GM04504 (cell line): ENCODE measurements around the gene MORN1.

Experiments
- DNase-seq: peaks from one replicate; pipeline ENCODE4 v3.0.0-alpha.2; 2012; ENCODE audit warnings: low read depth

Gene MORN1

DNA sequence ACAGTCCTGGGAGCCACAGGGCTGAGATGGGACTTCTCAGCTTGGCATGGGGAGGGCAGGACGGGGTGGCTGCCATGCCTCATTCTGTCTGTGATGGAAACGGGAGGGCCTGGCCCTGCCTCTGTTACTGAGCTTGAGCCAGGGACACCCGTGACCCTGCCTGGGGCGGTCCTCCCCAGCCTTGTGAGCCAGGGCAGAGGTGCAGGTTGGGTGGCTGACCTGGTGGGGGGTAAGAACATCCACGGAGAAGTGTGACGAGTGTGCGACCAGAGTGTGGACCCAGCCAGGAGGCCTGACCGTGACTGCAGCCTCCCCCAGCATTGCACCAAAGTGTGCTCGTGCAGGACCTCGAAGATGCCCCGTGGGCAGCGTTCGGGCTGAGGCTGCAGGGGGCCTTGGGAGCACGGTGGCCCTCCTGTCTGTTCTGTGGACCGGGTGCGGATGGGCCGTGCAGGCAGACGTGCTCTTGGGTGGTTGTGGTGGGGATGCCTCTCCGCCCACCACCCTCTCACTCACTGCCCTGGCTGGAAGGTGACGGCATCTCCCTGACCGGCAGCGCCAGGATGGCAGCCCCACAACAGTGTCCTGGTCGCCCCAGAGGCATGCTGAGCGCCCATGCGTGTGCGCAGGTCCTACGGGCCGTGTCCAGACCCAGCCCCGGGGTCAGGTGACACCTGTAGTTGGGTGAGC lies 117.8 kb downstream of the MORN1 start:
- DNase-seq = no peak

DNA sequence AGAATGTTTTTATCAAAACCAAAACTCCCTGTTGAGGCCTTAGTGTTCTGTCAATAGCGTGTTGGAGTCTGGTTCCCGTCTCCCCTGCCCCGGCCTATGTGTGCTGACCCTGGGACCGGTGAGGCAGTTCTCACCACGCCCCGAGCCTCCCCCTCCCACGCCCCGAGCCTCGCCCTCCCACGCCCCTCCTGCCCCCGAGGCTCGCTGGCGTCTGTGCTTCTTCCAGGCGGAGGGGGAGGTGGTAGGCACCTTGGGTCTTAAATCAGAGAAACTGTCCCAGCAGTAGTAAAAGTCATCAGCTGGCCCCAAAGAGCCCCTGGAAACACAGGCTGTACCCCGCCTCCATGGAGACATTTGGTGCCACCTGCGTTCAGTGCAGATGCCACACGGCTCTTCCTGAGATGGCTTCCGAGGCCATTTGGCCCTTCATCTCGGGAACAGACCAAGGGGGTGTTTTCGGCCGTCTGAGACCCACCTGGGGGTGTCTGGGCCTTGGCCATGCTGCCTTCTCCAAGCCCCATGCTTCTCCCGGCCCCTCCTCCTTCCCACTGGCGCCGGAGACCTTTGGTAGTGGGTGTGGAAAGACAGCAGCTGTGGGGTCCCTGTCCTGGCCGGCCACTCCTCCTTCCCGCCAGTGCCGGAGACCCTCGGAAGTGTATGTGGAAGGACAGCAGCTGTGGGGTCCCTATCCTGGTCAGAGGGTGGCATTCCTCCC lies 118.5 kb downstream of the MORN1 start:
- no peak for DNase-seq

DNA sequence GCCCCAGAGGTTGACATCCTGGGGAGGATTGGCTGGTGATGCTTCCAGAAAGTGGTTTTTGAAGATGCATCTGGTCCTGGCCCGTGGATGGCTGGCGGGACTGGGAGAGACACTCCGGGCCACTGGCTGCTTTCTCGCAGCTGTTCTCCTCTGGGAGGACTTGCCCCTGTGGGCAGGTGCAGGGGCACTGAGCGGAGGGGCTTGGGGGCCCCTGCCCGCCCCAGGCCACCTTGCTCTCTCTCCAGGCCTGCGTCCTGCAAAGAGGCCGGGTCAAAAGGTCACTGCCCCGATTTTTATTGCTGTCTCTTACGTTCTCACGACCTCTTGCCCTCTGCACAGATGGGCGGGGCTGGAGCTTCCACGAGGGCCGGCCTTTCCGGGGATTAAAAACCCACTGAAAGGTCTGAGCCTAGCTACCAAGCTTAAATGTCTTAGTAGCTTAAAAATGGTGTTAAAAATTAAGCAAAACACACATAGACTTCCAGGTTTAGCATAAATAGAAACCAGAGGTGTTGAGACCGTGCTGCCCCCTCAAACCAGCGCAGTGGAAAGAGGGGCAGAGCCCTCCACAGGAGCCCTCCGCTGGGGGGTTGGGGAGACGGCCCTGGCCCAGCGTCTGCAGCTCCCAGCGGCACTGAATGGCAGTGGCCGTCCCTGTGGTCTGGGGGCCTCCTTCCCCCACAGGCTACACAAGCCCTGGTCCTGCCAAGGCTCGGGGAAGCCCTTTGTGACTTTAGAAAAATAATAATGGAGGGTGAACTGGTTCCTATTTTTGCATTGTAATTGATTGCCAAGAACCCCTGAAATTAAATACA lies 119.3 kb downstream of the MORN1 start:
- no peak for DNase-seq
